OCI-M2 (cell line): Measurements from ENCODE around the gene ANKLE1.

Source experiments
- DNase-seq: peaks from one replicate; lab custom pipeline; 2025; ENCODE audit not compliant: unreplicated experiment; lab: John Stamatoyannopoulos, UW

Gene ANKLE1

GRCh38 chr19:17305517-17306284, 24.0 kb downstream of the ANKLE1 start, which contains the start of gene MRPL34:
TSS of gene MRPL34 (plus strand) at chr19:17305872. CDS start at chr19:17305893, 21 bp downstream.
- DNase-seq: peak; percentile 99

GRCh38 chr19:17306285-17306714, 24.6 kb downstream of the ANKLE1 start:
- peak; percentile 79 for DNase-seq

GRCh38 chr19:17307876-17308377, 26.2 kb downstream of the ANKLE1 start:
- no peak for DNase-seq

- DNase-seq: peak; percentile 100
These were observed 27.7 kb downstream of the ANKLE1 start, which contains the start of gene DDA1 for GRCh38 chr19:17309198-17309964. TSS of gene DDA1 (plus strand) at chr19:17309563. CDS start at chr19:17309655, 92 bp downstream.

GRCh38 chr19:17309965-17310461, 28.3 kb downstream of the ANKLE1 start:
- DNase-seq: no peak

- no peak for DNase-seq
These were observed 29.9 kb downstream of the ANKLE1 start for GRCh38 chr19:17311455-17312188.

- no peak for DNase-seq
These were observed 30.8 kb downstream of the ANKLE1 start for GRCh38 chr19:17312189-17313113.

GRCh38 chr19:17314007-17314593, 32.4 kb downstream of the ANKLE1 start:
- DNase-seq: no peak

GRCh38 chr19:17318966-17319365, 37.3 kb downstream of the ANKLE1 start:
- DNase-seq: no peak

GRCh38 chr19:17319473-17320238, 38.0 kb downstream of the ANKLE1 start:
- DNase-seq: no peak

GRCh38 chr19:17320435-17320834, 38.7 kb downstream of the ANKLE1 start:
- no peak for DNase-seq

GRCh38 chr19:17321655-17322489, 40.2 kb downstream of the ANKLE1 start:
- DNase-seq: no peak

GRCh38 chr19:17322854-17323253, 41.2 kb downstream of the ANKLE1 start:
- no peak for DNase-seq

- DNase-seq: no peak
These were observed 41.7 kb downstream of the ANKLE1 start for GRCh38 chr19:17323300-17323963.

- no peak for DNase-seq
These were observed 42.2 kb downstream of the ANKLE1 start for GRCh38 chr19:17323964-17324332.

GRCh38 chr19:17324357-17325114, 42.8 kb downstream of the ANKLE1 start:
- no peak for DNase-seq

- no peak for DNase-seq
These were observed 43.4 kb downstream of the ANKLE1 start for GRCh38 chr19:17325133-17325532.
